Subcutaneous adipose tissue (tissue), 4 donors: ENCODE measurements around the gene RTN4R. TPM values are rescaled to one million over a fixed set of nuclear protein-coding genes. Genes with fewer than 3 reads are reported as not detected.

ENCODE experiments used
- CTCF ChIP-seq: fragments of 450-650 bp; IDR thresholded peaks from one replicate; pipeline ENCODE4 v1.5.1; 2016; ENCODE audit warnings: low read depth, mild to moderate bottlenecking, control low read depth, antibody characterized with exemption, moderate library complexity
- total RNA-seq, 4 donors: library from RNA; depleted of rRNA; stranded (reverse); fragments of >200 nt; gene quantifications; one replicate each; pipeline ENCODE4 v1.1.0, GENCODE V29; 2016

The RTN4R gene
- under 1 TPM in 2 of 4 donors, not detected in 2; 0.68 to 0.82 TPM for total RNA-seq

- TF ChIP-seq CTCF = no peak
Observed at GRCh38 chr22:20268279-20269012, at the start of gene RTN4R. Gene RTN4R (minus strand): TSS chr22:20268318. CDS start chr22:20268092, 226 bp downstream.

- no peak for TF ChIP-seq CTCF
Observed at GRCh38 chr22:20316844-20317401, 48.8 kb upstream of the RTN4R start.

GRCh38 chr22:20316217-20316843 lies 48.2 kb upstream of the RTN4R start:
- TF ChIP-seq CTCF = no peak

GRCh38 chr22:20315337-20316216 lies 47.5 kb upstream of the RTN4R start:
- TF ChIP-seq CTCF = no peak

- TF ChIP-seq CTCF = no peak
Observed at GRCh38 chr22:20312396-20313191, 44.5 kb upstream of the RTN4R start.

GRCh38 chr22:20305894-20306645 lies 38.0 kb upstream of the RTN4R start:
- no peak for TF ChIP-seq CTCF
